ENCODE measurements around the gene MAGI2.

GRCh38 chr7:78578686-78579085 lies 874.8 kb downstream of the MAGI2 start:
- TF ChIP-seq POLR2A (IDR thresholded peaks at IDR 0.05; ENCODE audit: low read length) (no peak), GATA1 (IDR thresholded peaks at IDR 0.05; ENCODE audit: low read depth, low read length) (no peak)
